Liver (tissue), 9 donors: ENCODE results near the gene SLC44A1. TPM values are rescaled to one million over a fixed set of nuclear protein-coding genes. Genes with fewer than 3 reads are reported as not detected.
A peak's percentile ranks its signal among the peaks of the same experiment; 100 is the strongest.

Experiments
- DNase-seq: peaks from one replicate; pipeline ENCODE4 v3.0.0-alpha.2; 2017; ENCODE audit warnings: low spot score
- H3K27ac ChIP-seq, 2 donors: one replicate each; pipeline ENCODE4 v1.7.0; 2013; ENCODE audit warnings: inconsistent platforms in 2 of 2, low read length in 2 of 2, control low read depth in 1 of 2, low read depth in 1 of 2, mild to moderate bottlenecking in 1 of 2
- H3K27me3 ChIP-seq, 4 donors: one replicate each; pipeline versions ENCODE4 v1.6.1 to v1.7.0; 2013; ENCODE audit warnings: low read length in 3 of 4, inconsistent platforms in 1 of 4, mild to moderate bottlenecking in 1 of 4, moderate library complexity in 1 of 4; ENCODE audit not compliant: control insufficient read depth in 4 of 4, insufficient read depth in 4 of 4
- H3K36me3 ChIP-seq, 4 donors: one replicate each; pipeline versions ENCODE4 v1.6.1 to v1.7.0; 2013; ENCODE audit warnings: low read length in 3 of 4, mild to moderate bottlenecking in 3 of 4, low read depth in 1 of 4, moderate library complexity in 1 of 4; ENCODE audit not compliant: control insufficient read depth in 4 of 4, insufficient read depth in 3 of 4
- H3K4me1 ChIP-seq, 4 donors: one replicate each; pipeline versions ENCODE4 v1.6.1 to v1.7.0; 2013; ENCODE audit warnings: low read length in 3 of 4, mild to moderate bottlenecking in 3 of 4, moderate library complexity in 1 of 4; ENCODE audit not compliant: control insufficient read depth in 4 of 4, insufficient read depth in 4 of 4
- H3K4me3 ChIP-seq, 3 donors: one replicate each; pipeline versions ENCODE4 v1.6.1 to v1.7.0; 2013; ENCODE audit warnings: low read length in 3 of 3, control low read depth in 1 of 3, low read depth in 1 of 3, mild to moderate bottlenecking in 1 of 3
- H3K9ac ChIP-seq, 2 donors: one replicate each; pipeline ENCODE4 v1.7.0; 2013; ENCODE audit warnings: low read length in 2 of 2, mild to moderate bottlenecking in 2 of 2, moderate library complexity in 2 of 2, control low read depth in 1 of 2, low read depth in 1 of 2
- H3K9me3 ChIP-seq, 4 donors: one replicate each; pipeline versions ENCODE4 v1.6.1 to v1.7.0; 2013; ENCODE audit warnings: low read length in 3 of 4; ENCODE audit not compliant: control insufficient read depth in 4 of 4
- ATF3 ChIP-seq: IDR thresholded peaks from 2 replicates; pipeline ENCODE4 v1.6.1; 2016; ENCODE audit warnings: antibody characterized with exemption
- EGR1 ChIP-seq, 2 donors: IDR thresholded peaks; 2 replicates each; pipeline ENCODE4 v1.6.1; 2016 to 2018; ENCODE audit warnings: antibody characterized with exemption in 2 of 2, low read depth in 2 of 2
- FOXA1 ChIP-seq: IDR thresholded peaks from 2 replicates; pipeline ENCODE4 v1.6.1; 2016; ENCODE audit warnings: antibody characterized with exemption
- FOXA2 ChIP-seq: IDR thresholded peaks from 2 replicates; pipeline ENCODE4 v1.6.1; 2016; ENCODE audit warnings: antibody characterized with exemption
- GABPA ChIP-seq, 2 donors: IDR thresholded peaks in 1 of 2; conservative IDR thresholded peaks in 1 of 2; 2 replicates each; pipeline ENCODE4 v1.6.1; 2016; ENCODE audit warnings: antibody characterized with exemption in 2 of 2, mild to moderate bottlenecking in 1 of 2, moderate library complexity in 1 of 2
- HNF4A ChIP-seq, 2 donors: conservative IDR thresholded peaks; 2 replicates each; pipeline ENCODE4 v1.6.1; 2016; ENCODE audit warnings: antibody characterized with exemption in 2 of 2, mild to moderate bottlenecking in 2 of 2
- HNF4G ChIP-seq: IDR thresholded peaks from 2 replicates; pipeline ENCODE4 v1.6.1; 2016; ENCODE audit warnings: antibody characterized with exemption
- JUND ChIP-seq, 2 donors: IDR thresholded peaks; 2 replicates each; pipeline ENCODE4 v1.6.1; 2016; ENCODE audit warnings: antibody characterized with exemption in 2 of 2
- NR2F2 ChIP-seq: IDR thresholded peaks from 2 replicates; pipeline ENCODE4 v1.6.1; 2016; ENCODE audit warnings: antibody characterized with exemption
- RAD21 ChIP-seq, 2 donors: IDR thresholded peaks; 2 replicates each; pipeline ENCODE4 v1.6.1; 2016; ENCODE audit warnings: antibody characterized with exemption in 2 of 2, mild to moderate bottlenecking in 2 of 2
- RXRA ChIP-seq, 2 donors: IDR thresholded peaks; 2 replicates each; pipeline ENCODE4 v1.6.1; 2017 to 2018; ENCODE audit warnings: antibody characterized with exemption in 2 of 2, mild to moderate bottlenecking in 1 of 2
- SP1 ChIP-seq: IDR thresholded peaks from 2 replicates; pipeline ENCODE4 v1.6.1; 2018; ENCODE audit warnings: antibody characterized with exemption, mild to moderate bottlenecking
- TAF1 ChIP-seq: conservative IDR thresholded peaks from 2 replicates; pipeline ENCODE4 v1.6.1; 2016; ENCODE audit warnings: antibody characterized with exemption, mild to moderate bottlenecking
- YY1 ChIP-seq: IDR thresholded peaks from 2 replicates; pipeline ENCODE4 v1.6.1; 2016; ENCODE audit warnings: antibody characterized with exemption, mild to moderate bottlenecking
- ZBTB33 ChIP-seq: IDR thresholded peaks from 2 replicates; pipeline ENCODE4 v1.6.1; 2016; ENCODE audit warnings: antibody characterized with exemption
- WGBS: extraction: QIAGEN DNeasy Blood & Tissue Kit; methylation state at CpG from one replicate; pipeline ENCODE4 v1.1.7; 2013; 5-methylcytosine and 5-hydroxymethylcytosine counted together
- polyA plus RNA-seq, 2 donors: library from polyadenylated mRNA; stranded (reverse) in 1 of 2; unstranded in 1 of 2; fragments of 200-250 nt in 1 of 2; fragments of >200 nt in 1 of 2; fragmentation: Nextera tagmentation in 1 of 2; extraction: Ambion mirVana in 1 of 2; gene quantifications; one replicate each; pipeline versions ENCODE4 v1.2.1 to v1.2.3, GENCODE V29; 2013 to 2015
- total RNA-seq, 2 donors: library from RNA; depleted of rRNA; stranded (reverse); fragments of >200 nt; gene quantifications; one replicate each; pipeline ENCODE4 v1.2.3, GENCODE V29; 2014
- TF ChIP-seq, protein P1 (sequence below): IDR thresholded peaks from 2 replicates; pipeline ENCODE4 v1.6.1; 2016; ENCODE audit warnings: antibody characterized with exemption
- TF ChIP-seq, protein P2 (sequence below): fragments of 150-350 bp; IDR thresholded peaks from 2 replicates; pipeline ENCODE4 v1.5.1; 2017; ENCODE audit warnings: improper control_type of control experiment, low read depth, low read length; ENCODE audit not compliant: missing input control
- TF ChIP-seq, protein P3 (sequence below): IDR thresholded peaks from 2 replicates; pipeline ENCODE4 v1.6.1; 2016; ENCODE audit warnings: antibody characterized with exemption, mild to moderate bottlenecking
- donor health status: healthy.
- donor health status: healthy.
- donor health status: healthy.
- donor health status: healthy.
- donor health status: healthy.

Gene SLC44A1
- total and polyA plus RNA-seq, 4 donors, result 18.1 to 73.1 (median 53.1) TPM

GRCh38 chr9:105251733-105252404 is 7.4 kb downstream of the SLC44A1 start:
- Histone ChIP-seq H3K36me3 (no peaks in the 10 kb centered on the region), H3K27ac (peak overlapping the region; percentile 39 to 53), H3K9me3 (no peaks in the 10 kb centered on the region), H3K9ac (no peak overlapping the region), H3K4me3 (no peak overlapping the region), H3K27me3 (no peaks in the 10 kb centered on the region), H3K4me1 (peaks cover 7 to 21% (median 15%) of the 10 kb centered on the region in 4 donors)
- TF ChIP-seq RAD21 (IDR thresholded peaks at IDR 0.05) (peak; percentile 11 to 30), FOXA1 (no peak), TAF1 (no peak), HNF4A (conservative IDR thresholded peaks at IDR 0.05) (peak; percentile 46 to 56), ZBTB33 (no peak), RXRA (IDR thresholded peaks at IDR 0.05) (peak in 1 of 2 donors; percentile 61), GABPA (IDR thresholded peaks at IDR 0.05 in 1 of 2, conservative IDR thresholded peaks at IDR 0.05 in 1 of 2) (no peak), ATF3 (no peak), SP1 (peak; percentile 11), NR2F2 (no peak), EGR1 (IDR thresholded peaks at IDR 0.05; ENCODE audit: low read depth in 2 of 2) (no peak), HNF4G (no peak), FOXA2 (peak; percentile 55), YY1 (peak; percentile 45), JUND (IDR thresholded peaks at IDR 0.05) (no peak)
- TF ChIP-seq, protein P1, sequence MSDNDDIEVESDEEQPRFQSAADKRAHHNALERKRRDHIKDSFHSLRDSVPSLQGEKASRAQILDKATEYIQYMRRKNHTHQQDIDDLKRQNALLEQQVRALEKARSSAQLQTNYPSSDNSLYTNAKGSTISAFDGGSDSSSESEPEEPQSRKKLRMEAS, result no peak
- TF ChIP-seq, protein P2, sequence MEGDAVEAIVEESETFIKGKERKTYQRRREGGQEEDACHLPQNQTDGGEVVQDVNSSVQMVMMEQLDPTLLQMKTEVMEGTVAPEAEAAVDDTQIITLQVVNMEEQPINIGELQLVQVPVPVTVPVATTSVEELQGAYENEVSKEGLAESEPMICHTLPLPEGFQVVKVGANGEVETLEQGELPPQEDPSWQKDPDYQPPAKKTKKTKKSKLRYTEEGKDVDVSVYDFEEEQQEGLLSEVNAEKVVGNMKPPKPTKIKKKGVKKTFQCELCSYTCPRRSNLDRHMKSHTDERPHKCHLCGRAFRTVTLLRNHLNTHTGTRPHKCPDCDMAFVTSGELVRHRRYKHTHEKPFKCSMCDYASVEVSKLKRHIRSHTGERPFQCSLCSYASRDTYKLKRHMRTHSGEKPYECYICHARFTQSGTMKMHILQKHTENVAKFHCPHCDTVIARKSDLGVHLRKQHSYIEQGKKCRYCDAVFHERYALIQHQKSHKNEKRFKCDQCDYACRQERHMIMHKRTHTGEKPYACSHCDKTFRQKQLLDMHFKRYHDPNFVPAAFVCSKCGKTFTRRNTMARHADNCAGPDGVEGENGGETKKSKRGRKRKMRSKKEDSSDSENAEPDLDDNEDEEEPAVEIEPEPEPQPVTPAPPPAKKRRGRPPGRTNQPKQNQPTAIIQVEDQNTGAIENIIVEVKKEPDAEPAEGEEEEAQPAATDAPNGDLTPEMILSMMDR, result no peak
- TF ChIP-seq, protein P3, sequence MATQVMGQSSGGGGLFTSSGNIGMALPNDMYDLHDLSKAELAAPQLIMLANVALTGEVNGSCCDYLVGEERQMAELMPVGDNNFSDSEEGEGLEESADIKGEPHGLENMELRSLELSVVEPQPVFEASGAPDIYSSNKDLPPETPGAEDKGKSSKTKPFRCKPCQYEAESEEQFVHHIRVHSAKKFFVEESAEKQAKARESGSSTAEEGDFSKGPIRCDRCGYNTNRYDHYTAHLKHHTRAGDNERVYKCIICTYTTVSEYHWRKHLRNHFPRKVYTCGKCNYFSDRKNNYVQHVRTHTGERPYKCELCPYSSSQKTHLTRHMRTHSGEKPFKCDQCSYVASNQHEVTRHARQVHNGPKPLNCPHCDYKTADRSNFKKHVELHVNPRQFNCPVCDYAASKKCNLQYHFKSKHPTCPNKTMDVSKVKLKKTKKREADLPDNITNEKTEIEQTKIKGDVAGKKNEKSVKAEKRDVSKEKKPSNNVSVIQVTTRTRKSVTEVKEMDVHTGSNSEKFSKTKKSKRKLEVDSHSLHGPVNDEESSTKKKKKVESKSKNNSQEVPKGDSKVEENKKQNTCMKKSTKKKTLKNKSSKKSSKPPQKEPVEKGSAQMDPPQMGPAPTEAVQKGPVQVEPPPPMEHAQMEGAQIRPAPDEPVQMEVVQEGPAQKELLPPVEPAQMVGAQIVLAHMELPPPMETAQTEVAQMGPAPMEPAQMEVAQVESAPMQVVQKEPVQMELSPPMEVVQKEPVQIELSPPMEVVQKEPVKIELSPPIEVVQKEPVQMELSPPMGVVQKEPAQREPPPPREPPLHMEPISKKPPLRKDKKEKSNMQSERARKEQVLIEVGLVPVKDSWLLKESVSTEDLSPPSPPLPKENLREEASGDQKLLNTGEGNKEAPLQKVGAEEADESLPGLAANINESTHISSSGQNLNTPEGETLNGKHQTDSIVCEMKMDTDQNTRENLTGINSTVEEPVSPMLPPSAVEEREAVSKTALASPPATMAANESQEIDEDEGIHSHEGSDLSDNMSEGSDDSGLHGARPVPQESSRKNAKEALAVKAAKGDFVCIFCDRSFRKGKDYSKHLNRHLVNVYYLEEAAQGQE, result no peak
- 67% methylated on average over 5 of the region's 5 CpGs for WGBS
- no peak for DNase-seq
